OCI-LY1 (cell line): ENCODE results near the gene TFDP2.
"Not testable (repeated sequence)": the region's sequence is repeated elsewhere in the genome, so short reads cannot be mapped to it uniquely, and the experiment has no call there.

ENCODE experiments used
- H2AFZ ChIP-seq: fragments of 200-600 bp; sonication (generic), shearing (Covaris generic); 2 replicates; pipeline ENCODE4 v1.6.0; 2014; ENCODE audit warnings: antibody characterized with exemption, mild to moderate bottlenecking, low read length
- H3F3A ChIP-seq: fragments of 200-600 bp; sonication (generic), shearing (Covaris generic); 2 replicates; pipeline ENCODE4 v1.6.0; 2014; ENCODE audit warnings: mild to moderate bottlenecking, antibody characterized with exemption, low read length, moderate library complexity; ENCODE audit not compliant: insufficient read depth
- H3K27ac ChIP-seq: fragments of 200-600 bp; sonication (generic); 2 replicates; pipeline ENCODE4 v1.5.1; 2014; ENCODE audit warnings: low read length, mixed run types, mild to moderate bottlenecking, low read depth; ENCODE audit not compliant: poor library complexity, severe bottlenecking
- H3K27me3 ChIP-seq: fragments of 200-600 bp; sonication (generic); 2 replicates; pipeline ENCODE4 v1.6.0; 2014; ENCODE audit warnings: antibody characterized with exemption, mild to moderate bottlenecking, low read length, moderate library complexity; ENCODE audit not compliant: insufficient read depth
- H3K36me3 ChIP-seq: fragments of 200-600 bp; sonication (generic); 2 replicates; pipeline ENCODE4 v1.6.1; 2014; ENCODE audit warnings: mild to moderate bottlenecking, antibody characterized with exemption, low read length, moderate library complexity, mixed read lengths; ENCODE audit not compliant: insufficient read depth
- H3K4me1 ChIP-seq: fragments of 200-600 bp; sonication (generic); 2 replicates; pipeline ENCODE4 v1.5.1; 2014; ENCODE audit warnings: mild to moderate bottlenecking, low read length, moderate library complexity; ENCODE audit not compliant: insufficient read depth, severe bottlenecking
- H3K4me2 ChIP-seq: fragments of 200-600 bp; sonication (generic), shearing (Covaris generic); 2 replicates; pipeline ENCODE4 v1.6.1; 2014; ENCODE audit warnings: low read length
- H3K4me3 ChIP-seq: fragments of 200-600 bp; sonication (generic); 2 replicates; pipeline ENCODE4 v1.5.1; 2014; ENCODE audit warnings: low read length, low read depth, mild to moderate bottlenecking, mixed read lengths; ENCODE audit not compliant: poor library complexity, severe bottlenecking
- H3K79me2 ChIP-seq: fragments of 200-600 bp; shearing (Covaris generic); 2 replicates; pipeline ENCODE4 v1.6.1; 2016; ENCODE audit warnings: mixed run types, low read length, mixed read lengths; ENCODE audit not compliant: insufficient read depth
- H3K9ac ChIP-seq: fragments of 200-600 bp; sonication (generic), shearing (Covaris generic); 2 replicates; pipeline ENCODE4 v1.6.1; 2014; ENCODE audit warnings: mild to moderate bottlenecking, low read length, mixed read lengths
- H3K9me2 ChIP-seq: fragments of 200-600 bp; sonication (generic), shearing (Covaris generic); 2 replicates; pipeline ENCODE4 v1.6.1; 2014; ENCODE audit warnings: low read depth, mild to moderate bottlenecking, low read length, mixed read lengths
- H3K9me3 ChIP-seq: fragments of 200-600 bp; shearing (Covaris generic); 2 replicates; pipeline ENCODE4 v1.6.1; 2014; ENCODE audit warnings: low read length, mixed read lengths
- H4K20me1 ChIP-seq: fragments of 200-600 bp; sonication (generic), shearing (Covaris generic); 2 replicates; pipeline ENCODE4 v1.6.0; 2016; ENCODE audit warnings: mild to moderate bottlenecking, low read length; ENCODE audit not compliant: insufficient read depth
- CTCF ChIP-seq: fragments of 200-600 bp; sonication (generic), shearing (Covaris generic); IDR thresholded peaks from 2 replicates; pipeline ENCODE4 v1.5.1; 2017; ENCODE audit warnings: mild to moderate bottlenecking, antibody characterized with exemption, low read length, moderate library complexity, mixed read lengths
- EZH2 ChIP-seq: fragments of 200-600 bp; sonication (generic), shearing (Covaris generic); IDR thresholded peaks from 2 replicates; pipeline ENCODE4 v1.8.0; 2017; ENCODE audit warnings: borderline replicate concordance, mixed run types, mild to moderate bottlenecking, antibody characterized with exemption, low read length, moderate library complexity, mixed read lengths

TFDP2 gene

GRCh38 chr3:141913150-141913811 is 236.1 kb downstream of the TFDP2 start:
- peaks cover 3% of the 10 kb centered on the region; the same call in 1 of the 2 replicates for H3F3A ChIP-seq
- no peaks in the 10 kb centered on the region for H3K27me3 ChIP-seq
- H3K9me3 ChIP-seq = no peaks in the 10 kb centered on the region
- H2AFZ ChIP-seq = no peak overlapping the region
- H3K79me2 ChIP-seq = no peaks in the 10 kb centered on the region
- no peaks in the 10 kb centered on the region for H3K4me1 ChIP-seq
- H3K9ac ChIP-seq = no peak overlapping the region
- no peaks in the 10 kb centered on the region for H3K9me2 ChIP-seq
- TF ChIP-seq EZH2 = no peak
- TF ChIP-seq CTCF = peak; percentile 97
- H3K36me3 ChIP-seq = peaks cover 85% of the 10 kb centered on the region
- H3K4me2 ChIP-seq = no peak overlapping the region
- H4K20me1 ChIP-seq = no peaks in the 10 kb centered on the region
- no peak overlapping the region for H3K27ac ChIP-seq
- no peak overlapping the region for H3K4me3 ChIP-seq

DNA sequence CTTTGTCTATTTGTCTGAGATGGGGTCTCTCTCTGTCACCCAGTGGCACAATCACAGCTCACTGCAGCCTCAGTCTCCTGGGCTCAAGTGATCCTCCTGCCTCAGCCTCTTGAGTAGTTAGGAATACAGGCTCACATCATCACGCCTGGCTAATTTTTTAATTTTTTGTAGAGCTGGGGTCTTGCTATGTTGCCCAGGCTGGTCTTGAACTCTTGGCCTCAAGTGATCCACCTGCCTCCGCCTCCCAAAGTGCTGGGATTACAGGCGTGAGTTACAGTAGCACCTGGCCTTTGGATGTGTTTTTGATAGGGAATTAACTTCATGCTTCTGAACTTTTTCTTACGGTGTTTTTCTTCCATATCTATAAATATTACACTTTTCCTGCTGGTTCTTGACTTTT is 239.4 kb downstream of the TFDP2 start:
- not testable (repeated sequence) for H3K4me1 ChIP-seq, H3K9me2 ChIP-seq, H3K4me2 ChIP-seq, H3K27me3 ChIP-seq, H3K79me2 ChIP-seq, H4K20me1 ChIP-seq, H3K27ac ChIP-seq, H3F3A ChIP-seq, H3K9ac ChIP-seq, H3K4me3 ChIP-seq, H3K9me3 ChIP-seq, H2AFZ ChIP-seq
- H3K36me3 ChIP-seq = peaks cover 89% of the 10 kb centered on the region

DNA sequence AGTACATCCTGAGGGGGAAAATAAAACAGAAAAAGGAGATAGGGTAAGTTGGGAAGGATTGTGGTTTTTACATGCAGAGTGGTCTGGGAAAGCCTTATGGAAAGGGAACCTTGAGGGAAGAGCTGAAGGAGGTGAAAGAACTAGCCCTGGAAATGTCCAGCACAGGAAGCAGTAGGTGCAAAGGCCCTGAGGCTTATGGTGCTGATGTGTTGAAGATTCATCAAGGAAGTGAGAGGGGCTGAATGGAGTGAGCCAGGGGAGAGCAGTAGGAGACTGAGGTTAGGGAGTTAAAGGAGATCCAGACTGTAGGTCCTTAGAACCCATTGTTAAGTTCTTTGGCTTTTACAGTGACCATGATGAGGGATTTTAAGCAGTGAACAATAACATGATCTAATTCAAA is 239.9 kb downstream of the TFDP2 start:
- Histone ChIP-seq H2AFZ (no peak overlapping the region), H3F3A (peaks cover 3% of the 10 kb centered on the region), H4K20me1 (no peaks in the 10 kb centered on the region), H3K9me3 (no peaks in the 10 kb centered on the region), H3K9ac (no peak overlapping the region), H3K79me2 (no peaks in the 10 kb centered on the region), H3K9me2 (no peaks in the 10 kb centered on the region), H3K4me1 (no peaks in the 10 kb centered on the region), H3K4me3 (no peak overlapping the region), H3K4me2 (no peak overlapping the region), H3K27ac (no peak overlapping the region), H3K36me3 (peaks cover 87% of the 10 kb centered on the region), H3K27me3 (no peaks in the 10 kb centered on the region)
- TF ChIP-seq EZH2 (no peak), CTCF (no peak)

GRCh38 chr3:141905129-141905528 is 244.2 kb downstream of the TFDP2 start:
- H3F3A ChIP-seq = no peaks in the 10 kb centered on the region; the same call in 1 of the 2 replicates
- no peak for TF ChIP-seq EZH2
- no peak for TF ChIP-seq CTCF
- no peak overlapping the region for H3K4me2 ChIP-seq
- H3K9me2 ChIP-seq = no peaks in the 10 kb centered on the region
- no peaks in the 10 kb centered on the region for H4K20me1 ChIP-seq
- peaks cover 13% of the 10 kb centered on the region for H3K4me1 ChIP-seq
- H3K36me3 ChIP-seq = peaks cover 71% of the 10 kb centered on the region
- H3K4me3 ChIP-seq = no peak overlapping the region
- no peak overlapping the region for H3K9ac ChIP-seq
- H3K27me3 ChIP-seq = no peaks in the 10 kb centered on the region
- H2AFZ ChIP-seq = no peak overlapping the region
- H3K9me3 ChIP-seq = peaks cover under 1% of the 10 kb centered on the region; the same call in 1 of the 2 replicates
- H3K27ac ChIP-seq = no peak overlapping the region
- H3K79me2 ChIP-seq = peaks cover 22% of the 10 kb centered on the region
